Measurements from ENCODE around the gene RFT1.

RFT1 gene

GRCh38 chr3:53038679-53039375 lies 91.4 kb downstream of the RFT1 start:
- Histone ChIP-seq H3K79me2 (ENCODE audit: low read length) (peaks cover 95% of the 10 kb centered on the region), H3K9ac (ENCODE audit: low read length) (no peak overlapping the region), H2AFZ (ENCODE audit: low read length) (no peak overlapping the region), H3K27me3 (replicated peaks; ENCODE audit: insufficient read depth, low read length) (no peaks in the 10 kb centered on the region), H3F3A (ENCODE audit: insufficient read depth, low read length) (no peaks in the 10 kb centered on the region), H3K27ac (ENCODE audit: low read length) (no peak overlapping the region), H4K20me1 (ENCODE audit: insufficient read depth, low read length) (no peaks in the 10 kb centered on the region), H3K4me2 (ENCODE audit: low read depth, low read length) (no peak overlapping the region), H3K9me3 (replicated peaks; ENCODE audit: insufficient read depth, low read length) (no peaks in the 10 kb centered on the region), H3K36me3 (replicated peaks; ENCODE audit: insufficient read depth, low read length) (no peaks in the 10 kb centered on the region), H3K4me1 (ENCODE audit: low read length) (peaks cover 3% of the 10 kb centered on the region), H3K4me3 (ENCODE audit: low read length) (no peak overlapping the region), H3K9me2 (replicated peaks; ENCODE audit: insufficient read depth, low read length) (no peaks in the 10 kb centered on the region)
- no peak for DNase-seq
- TF ChIP-seq EZH2phosphoT487 (IDR thresholded peaks at IDR 0.05; ENCODE audit: low read length) (no peak), EZH2 (optimal IDR thresholded peaks at IDR 0.05; ENCODE audit: low read depth, low read length) (no peak)
- TF ChIP-seq, protein P1, sequence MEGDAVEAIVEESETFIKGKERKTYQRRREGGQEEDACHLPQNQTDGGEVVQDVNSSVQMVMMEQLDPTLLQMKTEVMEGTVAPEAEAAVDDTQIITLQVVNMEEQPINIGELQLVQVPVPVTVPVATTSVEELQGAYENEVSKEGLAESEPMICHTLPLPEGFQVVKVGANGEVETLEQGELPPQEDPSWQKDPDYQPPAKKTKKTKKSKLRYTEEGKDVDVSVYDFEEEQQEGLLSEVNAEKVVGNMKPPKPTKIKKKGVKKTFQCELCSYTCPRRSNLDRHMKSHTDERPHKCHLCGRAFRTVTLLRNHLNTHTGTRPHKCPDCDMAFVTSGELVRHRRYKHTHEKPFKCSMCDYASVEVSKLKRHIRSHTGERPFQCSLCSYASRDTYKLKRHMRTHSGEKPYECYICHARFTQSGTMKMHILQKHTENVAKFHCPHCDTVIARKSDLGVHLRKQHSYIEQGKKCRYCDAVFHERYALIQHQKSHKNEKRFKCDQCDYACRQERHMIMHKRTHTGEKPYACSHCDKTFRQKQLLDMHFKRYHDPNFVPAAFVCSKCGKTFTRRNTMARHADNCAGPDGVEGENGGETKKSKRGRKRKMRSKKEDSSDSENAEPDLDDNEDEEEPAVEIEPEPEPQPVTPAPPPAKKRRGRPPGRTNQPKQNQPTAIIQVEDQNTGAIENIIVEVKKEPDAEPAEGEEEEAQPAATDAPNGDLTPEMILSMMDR (IDR thresholded peaks at IDR 0.05; ENCODE audit: low read length): no peak
